Calu3 (cell line): Measurements from ENCODE around the gene HAUS8. TPM values are rescaled to one million over a fixed set of nuclear protein-coding genes. Genes with fewer than 3 reads are reported as not detected.
"Not testable (repeated sequence)": the region's sequence is repeated elsewhere in the genome, so short reads cannot be mapped to it uniquely, and the experiment has no call there.

ENCODE experiments used
- BruUV-seq: library from RNA; stranded (reverse); fragments of 400-500 nt; replicated peaks from 2 replicates; lab custom pipeline; 2021; lab: Mats Ljungman, UMichigan
- CTCF ChIA-PET: fragments of 300-600 bp; sonication (Branson Sonifier 250); formaldehyde crosslinking; loops from one replicate; lab custom pipeline; 2022; ENCODE audit warnings: antibody characterized with exemption; lab: Charles Lee
- DNase-seq: peaks from one replicate; pipeline ENCODE4 v3.0.0; 2022
- H3K27ac Mint-ChIP-seq: one replicate; pipeline ENCODE4 v1.8.0; 2022; ENCODE audit warnings: mixed read lengths; ENCODE audit not compliant: unreplicated experiment
- H3K27me3 Mint-ChIP-seq: one replicate; pipeline ENCODE4 v1.8.0; 2022; ENCODE audit warnings: mixed read lengths; ENCODE audit not compliant: unreplicated experiment
- H3K36me3 Mint-ChIP-seq: one replicate; pipeline ENCODE4 v1.8.0; 2022; ENCODE audit warnings: mild to moderate bottlenecking, moderate library complexity, mixed read lengths; ENCODE audit not compliant: insufficient read depth, unreplicated experiment
- H3K4me1 Mint-ChIP-seq: one replicate; pipeline ENCODE4 v1.8.0; 2022; ENCODE audit warnings: mild to moderate bottlenecking, low read depth, mixed read lengths; ENCODE audit not compliant: unreplicated experiment
- H3K4me3 Mint-ChIP-seq: one replicate; pipeline ENCODE4 v1.8.0; 2022; ENCODE audit warnings: mild to moderate bottlenecking, low read depth, moderate library complexity, mixed read lengths; ENCODE audit not compliant: unreplicated experiment
- H3K9me3 Mint-ChIP-seq: one replicate; pipeline ENCODE4 v1.8.0; 2022; ENCODE audit warnings: low read depth, mixed read lengths; ENCODE audit not compliant: unreplicated experiment
- intact Hi-C: fragments of 100-400 bp; cut with micrococcal nuclease; formaldehyde crosslinking; loops from one replicate; pipeline ENCODE4 v1.10.0; 2022; ENCODE audit not compliant: unreplicated experiment
- total RNA-seq: library from RNA; stranded (reverse); gene quantifications from 2 replicates; pipeline ENCODE4 v1.2.3, GENCODE V29; 2022
- TF ChIP-seq, protein P1 (sequence below): fragments of 200-600 bp; IDR thresholded peaks from one replicate; pipeline ENCODE4 v1.8.0; 2022; ENCODE audit warnings: antibody characterized with exemption; ENCODE audit not compliant: unreplicated experiment

The HAUS8 gene
- total RNA-seq, 1 experiment from 2014 or later: 20.5 TPM

DNA sequence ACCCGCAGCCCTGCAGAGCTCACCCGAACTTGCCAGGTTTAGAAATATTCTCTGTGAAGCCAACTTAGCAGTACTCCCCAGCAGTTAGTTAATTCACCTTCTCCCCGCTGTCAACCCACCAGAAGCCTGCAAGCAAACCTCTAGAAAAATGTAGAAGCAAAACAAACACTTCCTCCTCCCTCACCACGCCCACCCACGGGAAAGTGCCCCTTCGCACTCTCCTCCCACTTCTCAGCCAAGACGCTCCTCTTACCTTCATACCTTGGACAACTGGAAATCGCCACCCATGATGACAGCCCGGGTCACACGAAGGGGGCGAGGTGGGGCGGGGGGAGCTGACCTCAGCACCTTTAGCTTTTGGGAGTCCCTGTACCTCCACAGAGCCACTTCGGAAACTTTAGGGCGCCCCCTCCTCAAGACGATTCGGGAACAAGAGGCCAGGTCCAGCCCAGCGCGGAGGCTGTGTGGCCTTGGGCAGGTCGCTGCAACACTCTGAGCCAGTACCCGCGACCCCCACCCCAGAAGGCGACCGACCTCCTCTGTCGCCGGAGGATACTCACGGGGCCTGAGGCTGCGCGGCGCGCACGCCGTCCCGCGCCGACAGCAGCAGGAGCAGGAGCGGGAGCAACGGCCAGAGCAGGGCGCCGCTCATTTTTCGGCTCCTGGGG lies 49.1 kb downstream of the HAUS8 start:
- intact Hi-C loops: no loop called here
- peaks cover 9% of the 10 kb centered on the region for H3K4me1 Mint-ChIP-seq
- H3K27ac Mint-ChIP-seq: no peak overlapping the region
- H3K36me3 Mint-ChIP-seq: peaks cover 23% of the 10 kb centered on the region
- TF ChIP-seq, protein P1, sequence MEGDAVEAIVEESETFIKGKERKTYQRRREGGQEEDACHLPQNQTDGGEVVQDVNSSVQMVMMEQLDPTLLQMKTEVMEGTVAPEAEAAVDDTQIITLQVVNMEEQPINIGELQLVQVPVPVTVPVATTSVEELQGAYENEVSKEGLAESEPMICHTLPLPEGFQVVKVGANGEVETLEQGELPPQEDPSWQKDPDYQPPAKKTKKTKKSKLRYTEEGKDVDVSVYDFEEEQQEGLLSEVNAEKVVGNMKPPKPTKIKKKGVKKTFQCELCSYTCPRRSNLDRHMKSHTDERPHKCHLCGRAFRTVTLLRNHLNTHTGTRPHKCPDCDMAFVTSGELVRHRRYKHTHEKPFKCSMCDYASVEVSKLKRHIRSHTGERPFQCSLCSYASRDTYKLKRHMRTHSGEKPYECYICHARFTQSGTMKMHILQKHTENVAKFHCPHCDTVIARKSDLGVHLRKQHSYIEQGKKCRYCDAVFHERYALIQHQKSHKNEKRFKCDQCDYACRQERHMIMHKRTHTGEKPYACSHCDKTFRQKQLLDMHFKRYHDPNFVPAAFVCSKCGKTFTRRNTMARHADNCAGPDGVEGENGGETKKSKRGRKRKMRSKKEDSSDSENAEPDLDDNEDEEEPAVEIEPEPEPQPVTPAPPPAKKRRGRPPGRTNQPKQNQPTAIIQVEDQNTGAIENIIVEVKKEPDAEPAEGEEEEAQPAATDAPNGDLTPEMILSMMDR: no peak
- no TSS peak for BruUV-seq
- no peaks in the 10 kb centered on the region for H3K9me3 Mint-ChIP-seq
- peak overlapping the region; percentile 44 for H3K4me3 Mint-ChIP-seq
- CTCF ChIA-PET: no interaction called here
- no peak for DNase-seq
- H3K27me3 Mint-ChIP-seq: peaks cover 19% of the 10 kb centered on the region

- no peak overlapping the region for H3K4me3 Mint-ChIP-seq
These were observed 49.9 kb downstream of the HAUS8 start for GRCh38 chr19:17025361-17025760.

DNA sequence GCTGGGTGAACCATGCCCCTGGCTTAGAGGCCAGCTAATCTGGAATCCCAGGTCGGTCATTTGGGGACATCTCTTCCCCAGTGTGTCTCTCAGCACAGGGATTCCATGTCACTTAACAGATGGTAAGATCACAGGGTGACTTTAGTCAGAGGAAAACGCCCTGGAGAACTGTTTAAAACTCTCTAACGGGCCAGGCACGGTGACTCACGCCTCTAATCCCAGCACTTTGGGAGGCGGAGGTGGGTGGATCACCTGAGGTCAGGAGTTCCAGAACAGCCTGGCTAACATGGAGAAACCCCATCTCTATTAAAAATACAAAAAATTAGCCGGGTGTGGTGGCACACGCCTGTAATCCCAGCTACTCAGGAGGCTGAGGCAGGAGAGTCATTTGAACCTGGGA lies 50.3 kb downstream of the HAUS8 start:
- H3K27ac Mint-ChIP-seq, H3K9me3 Mint-ChIP-seq, BruUV-seq, intact Hi-C loops, H3K4me3 Mint-ChIP-seq, H3K4me1 Mint-ChIP-seq, DNase-seq: not testable (repeated sequence)
- H3K36me3 Mint-ChIP-seq: peaks cover 23% of the 10 kb centered on the region
- CTCF ChIA-PET: interaction anchor here (0.6 kb wide), 2 partner anchors 32 to 294 kb away, joined by 4 to 5 read pairs; no protein-coding TSS in a partner anchor
- H3K27me3 Mint-ChIP-seq: peaks cover 19% of the 10 kb centered on the region

More at GRCh38 chr19:17025361-17025760, 49.9 kb downstream of the HAUS8 start:
- no TSS peak for BruUV-seq
- no peak overlapping the region for H3K27ac Mint-ChIP-seq
- peaks cover 23% of the 10 kb centered on the region for H3K36me3 Mint-ChIP-seq
- H3K4me1 Mint-ChIP-seq: peaks cover 9% of the 10 kb centered on the region
- H3K9me3 Mint-ChIP-seq: no peaks in the 10 kb centered on the region
- DNase-seq: no peak
- TF ChIP-seq, protein P1: no peak
- intact Hi-C loops: no loop called here
- H3K27me3 Mint-ChIP-seq: peaks cover 19% of the 10 kb centered on the region
- CTCF ChIA-PET: interaction anchor here (0.6 kb wide), 1 partner anchor 295 kb away, joined by 5 read pairs; no protein-coding TSS in a partner anchor

GRCh38 chr19:17023805-17024204 lies 51.4 kb downstream of the HAUS8 start:
- no peak overlapping the region for H3K4me3 Mint-ChIP-seq
- peaks cover 23% of the 10 kb centered on the region for H3K36me3 Mint-ChIP-seq
- H3K4me1 Mint-ChIP-seq: peaks cover 9% of the 10 kb centered on the region
- H3K27ac Mint-ChIP-seq: no peak overlapping the region
- peaks cover 16% of the 10 kb centered on the region for H3K27me3 Mint-ChIP-seq
- TF ChIP-seq, protein P1: no peak
- no TSS peak for BruUV-seq
- CTCF ChIA-PET: no interaction called here
- no peaks in the 10 kb centered on the region for H3K9me3 Mint-ChIP-seq
- DNase-seq: no peak
- intact Hi-C loops: no loop called here

- Mint-ChIP-seq H3K36me3 (peaks cover 18% of the 10 kb centered on the region), H3K4me3 (no peak overlapping the region), H3K9me3 (no peaks in the 10 kb centered on the region), H3K27ac (peak overlapping the region; percentile 56), H3K27me3 (peaks cover 5% of the 10 kb centered on the region), H3K4me1 (peaks cover 9% of the 10 kb centered on the region)
- BruUV-seq: no TSS peak
- CTCF ChIA-PET: interaction anchor here (0.6 to 0.9 kb wide), 4 partner anchors 13 to 625 kb away, joined by 3 to 4 read pairs (median 3); no protein-coding TSS in a partner anchor
- TF ChIP-seq, protein P1: no peak
- intact Hi-C loops: no loop called here
- no peak for DNase-seq
These were observed 52.5 kb downstream of the HAUS8 start for GRCh38 chr19:17022738-17023137.
